ENCODE results near the gene SCTR. TPM values are rescaled to one million over a fixed set of nuclear protein-coding genes. Genes with fewer than 3 reads are reported as not detected.

Gene SCTR
- polyA plus RNA-seq, 3 donors: not detected

- no peak overlapping the region for H3K27ac Mint-ChIP-seq
- no peaks in the 10 kb centered on the region for H3K9me3 ChIP-seq (replicated peaks in 1 of 2; ENCODE audit: control insufficient read depth in 1 of 2, insufficient read depth in 1 of 2, low read length in 2 of 2)
- TF ChIP-seq CTCF (IDR thresholded peaks at IDR 0.05): no peak
- no peaks in the 10 kb centered on the region for H3K36me3 ChIP-seq (replicated peaks in 1 of 2; ENCODE audit: control insufficient read depth in 1 of 2, insufficient read depth in 2 of 2, low read length in 2 of 2)
- no peaks in the 10 kb centered on the region for H3K79me2 ChIP-seq (ENCODE audit: insufficient read depth, low read length)
- DNase-seq: no peak
- peaks cover 0 to 4% (median 2%) of the 10 kb centered on the region in 7 donors for H3K9me3 Mint-ChIP-seq
- peaks cover 15 to 17% of the 10 kb centered on the region in 2 donors for H3K27me3 ChIP-seq (ENCODE audit: control insufficient read depth in 2 of 2, insufficient read depth in 2 of 2, low read length in 2 of 2)
- no CpG with 5 or more reads among the region's 2 CpGs for WGBS (ENCODE audit: insufficient coverage)
- H3K4me1 Mint-ChIP-seq: no peaks in the 10 kb centered on the region
- H3K4me2 ChIP-seq (replicated peaks; ENCODE audit: extremely low read depth, low read length, poor library complexity, severe bottlenecking): no peak overlapping the region
- H3K36me3 Mint-ChIP-seq: no peaks in the 10 kb centered on the region
- no peaks in the 10 kb centered on the region for H3K4me1 ChIP-seq (ENCODE audit: control insufficient read depth in 1 of 2, insufficient read depth in 2 of 2, low read length in 2 of 2)
- H2AFZ ChIP-seq (ENCODE audit: insufficient read depth, low read depth, low read length, poor library complexity, severe bottlenecking): no peak overlapping the region
- intact Hi-C loops (cut with micrococcal nuclease): no loop called here
- no peak overlapping the region for H3K27ac ChIP-seq (ENCODE audit: low read depth in 1 of 2, low read length in 2 of 2)
- H3K9ac ChIP-seq (ENCODE audit: insufficient read depth, low read length, poor library complexity, severe bottlenecking): no peak overlapping the region
- H3K27me3 Mint-ChIP-seq (ENCODE audit: low read depth in 3 of 3): peaks cover 24 to 26% (median 24%) of the 10 kb centered on the region in 3 donors
- H3K4me3 Mint-ChIP-seq: no peak overlapping the region
- H4K20me1 ChIP-seq (ENCODE audit: insufficient read depth, low read length): no peaks in the 10 kb centered on the region
- no peak overlapping the region for H3K4me3 ChIP-seq (replicated peaks in 1 of 3; ENCODE audit: low read depth in 2 of 3, low read length in 3 of 3)
Measured at GRCh38 chr2:119550346-119550745, 26.1 kb upstream of the SCTR start.

- peaks cover 0 to 5% of the 10 kb centered on the region in 2 donors for H3K4me1 ChIP-seq (ENCODE audit: control insufficient read depth in 1 of 2, insufficient read depth in 2 of 2, low read length in 2 of 2)
- H3K9me3 ChIP-seq (replicated peaks in 1 of 2; ENCODE audit: control insufficient read depth in 1 of 2, insufficient read depth in 1 of 2, low read length in 2 of 2): peaks cover 0 to 5% of the 10 kb centered on the region in 2 donors
- no peak overlapping the region for H3K9ac ChIP-seq (ENCODE audit: insufficient read depth, low read length, poor library complexity, severe bottlenecking)
- H3K4me1 Mint-ChIP-seq: no peaks in the 10 kb centered on the region
- no CpG with 5 or more reads among the region's 1 CpG for WGBS (ENCODE audit: insufficient coverage)
- H3K27me3 Mint-ChIP-seq (ENCODE audit: low read depth in 3 of 3): peaks cover 33 to 34% (median 33%) of the 10 kb centered on the region in 3 donors
- H3K36me3 ChIP-seq (replicated peaks in 1 of 2; ENCODE audit: control insufficient read depth in 1 of 2, insufficient read depth in 2 of 2, low read length in 2 of 2): no peaks in the 10 kb centered on the region
- no peak overlapping the region for H3K4me2 ChIP-seq (replicated peaks; ENCODE audit: extremely low read depth, low read length, poor library complexity, severe bottlenecking)
- H3K36me3 Mint-ChIP-seq: peaks cover 0 to 3% of the 10 kb centered on the region in 2 donors
- no peak overlapping the region for H3K4me3 Mint-ChIP-seq
- peaks cover 0 to 11% (median 3%) of the 10 kb centered on the region in 7 donors for H3K9me3 Mint-ChIP-seq
- no peak overlapping the region for H2AFZ ChIP-seq (ENCODE audit: insufficient read depth, low read depth, low read length, poor library complexity, severe bottlenecking)
- no peak for TF ChIP-seq CTCF (IDR thresholded peaks at IDR 0.05)
- intact Hi-C loops (cut with micrococcal nuclease): no loop called here
- H3K27me3 ChIP-seq (ENCODE audit: control insufficient read depth in 2 of 2, insufficient read depth in 2 of 2, low read length in 2 of 2): peaks cover 25 to 27% of the 10 kb centered on the region in 2 donors
- H3K27ac ChIP-seq (ENCODE audit: low read depth in 1 of 2, low read length in 2 of 2): no peak overlapping the region
- H3K79me2 ChIP-seq (ENCODE audit: insufficient read depth, low read length): no peaks in the 10 kb centered on the region
- H3K4me3 ChIP-seq (replicated peaks in 1 of 3; ENCODE audit: low read depth in 2 of 3, low read length in 3 of 3): no peak overlapping the region
- no peaks in the 10 kb centered on the region for H4K20me1 ChIP-seq (ENCODE audit: insufficient read depth, low read length)
- no peak overlapping the region for H3K27ac Mint-ChIP-seq
- DNase-seq: no peak
Measured at GRCh38 chr2:119549241-119549640, 25.0 kb upstream of the SCTR start.

Measured in CD14-positive monocyte (primary cell).